Karpas-422 (cell line): ENCODE data around the gene PRMT1. TPM values are rescaled to one million over a fixed set of nuclear protein-coding genes. Genes with fewer than 3 reads are reported as not detected.

Experiments
- DNase-seq: peaks from one replicate; pipeline ENCODE4 v3.0.0-alpha.2; 2015
- H2AFZ ChIP-seq: fragments of 200-600 bp; sonication (generic); 2 replicates; pipeline ENCODE4 v1.6.1; 2014; ENCODE audit warnings: antibody characterized with exemption, low read length, mixed read lengths
- H3K27ac ChIP-seq: fragments of 200-600 bp; sonication (generic); 2 replicates; pipeline ENCODE4 v1.5.1; 2014; ENCODE audit warnings: mild to moderate bottlenecking, low read length, moderate library complexity
- H3K27me3 ChIP-seq: fragments of 200-600 bp; sonication (generic); 2 replicates; pipeline ENCODE4 v1.6.1; 2014; ENCODE audit warnings: low read length, mixed read lengths
- H3K36me3 ChIP-seq: fragments of 200-600 bp; sonication (generic); 2 replicates; pipeline ENCODE4 v1.6.1; 2014; ENCODE audit warnings: low read length, mixed read lengths; ENCODE audit not compliant: insufficient read depth
- H3K4me1 ChIP-seq: fragments of 200-600 bp; sonication (generic); 2 replicates; pipeline ENCODE4 v1.6.1; 2014; ENCODE audit warnings: mild to moderate bottlenecking, low read length, mixed read lengths
- H3K4me2 ChIP-seq: fragments of 200-600 bp; sonication (generic); 2 replicates; pipeline ENCODE4 v1.6.1; 2014; ENCODE audit warnings: low read length, low read depth, mild to moderate bottlenecking; ENCODE audit not compliant: poor library complexity, severe bottlenecking
- H3K4me3 ChIP-seq: fragments of 200-600 bp; sonication (generic); 2 replicates; pipeline ENCODE4 v1.5.1; 2014; ENCODE audit warnings: mild to moderate bottlenecking, antibody characterized with exemption, low read length, mixed read lengths
- H3K79me2 ChIP-seq: fragments of 200-600 bp; sonication (generic); 2 replicates; pipeline ENCODE4 v1.6.1; 2014; ENCODE audit warnings: mild to moderate bottlenecking, low read length, mixed read lengths
- H3K9ac ChIP-seq: fragments of 200-600 bp; sonication (generic); 2 replicates; pipeline ENCODE4 v1.6.0; 2014; ENCODE audit warnings: low read length
- H3K9me2 ChIP-seq: fragments of 200-600 bp; sonication (generic), shearing (Covaris generic); replicated peaks from 2 replicates; pipeline ENCODE4 v1.6.0; 2014; ENCODE audit warnings: mild to moderate bottlenecking, low read length, moderate library complexity; ENCODE audit not compliant: insufficient read depth
- H3K9me3 ChIP-seq: fragments of 300-700, 200-600 bp; sonication (generic); 2 replicates; pipeline ENCODE4 v1.6.1; 2014; ENCODE audit warnings: low read length, mixed read lengths
- H4K20me1 ChIP-seq: fragments of 200-600 bp; sonication (generic); 2 replicates; pipeline ENCODE4 v1.6.1; 2014; ENCODE audit warnings: mild to moderate bottlenecking, antibody characterized with exemption, low read length, low read depth; ENCODE audit not compliant: insufficient read depth
- total RNA-seq: library from RNA; depleted of rRNA; stranded (reverse); fragments of >200 nt; shearing (Covaris generic); gene quantifications from 2 replicates; pipeline ENCODE4 v1.2.3, GENCODE V29; 2014; ENCODE audit warnings: low replicate concordance

The PRMT1 gene
- total RNA-seq, 1 experiment from 2014 or later = 293 TPM

DNA sequence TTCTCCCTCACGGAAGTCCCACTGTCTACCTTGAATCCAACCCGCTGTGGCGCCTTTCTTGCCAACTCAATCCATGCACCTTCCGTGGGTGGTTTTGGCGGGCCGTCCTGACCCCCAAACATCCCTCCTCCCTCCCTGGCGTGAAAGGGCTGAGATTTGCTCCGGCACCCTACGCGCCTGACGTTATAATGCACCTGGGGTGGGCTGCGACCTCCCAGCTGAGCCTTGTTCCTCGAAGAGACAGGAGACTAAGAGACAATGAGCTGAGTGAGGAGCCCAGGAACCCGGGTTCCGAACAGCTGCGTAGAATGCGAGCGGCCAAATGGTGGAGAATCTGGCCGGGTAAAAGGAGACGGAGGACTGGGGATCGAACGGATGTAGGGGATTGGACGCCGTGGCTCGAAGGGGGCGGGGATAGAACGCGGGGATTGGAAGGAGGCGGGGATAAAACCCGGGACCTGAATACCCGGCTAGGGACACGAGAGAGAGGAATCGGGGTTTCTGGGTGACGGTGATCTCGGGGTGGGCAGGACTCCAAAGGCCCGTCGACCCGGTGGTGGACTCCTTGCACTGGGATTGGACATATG is 13.7 kb downstream of the PRMT1 start, which contains the start of gene CPT1C:
Gene CPT1C (plus strand): TSS at position 461 of the 587 bp plus-strand sequence. CDS start 1,137 bp downstream, outside the sequence.
- H3K27me3 ChIP-seq = no peaks in the 10 kb centered on the region
- H3K79me2 ChIP-seq = no peaks in the 10 kb centered on the region
- H3K9me3 ChIP-seq = no peaks in the 10 kb centered on the region
- peak; percentile 55 for DNase-seq
- H3K9ac ChIP-seq = no peak within 1 kb of the TSS
- H3K4me3 ChIP-seq = no peak within 1 kb of the TSS
- H3K9me2 ChIP-seq = no peaks in the 10 kb centered on the region
- H3K27ac ChIP-seq = no peak within 1 kb of the TSS
- H3K4me1 ChIP-seq = no peaks in the 10 kb centered on the region
- no peak within 1 kb of the TSS for H2AFZ ChIP-seq
- no peak within 1 kb of the TSS for H3K4me2 ChIP-seq
- H4K20me1 ChIP-seq = peaks cover 5% of the 10 kb centered on the region; the same call in 1 of the 2 replicates
- H3K36me3 ChIP-seq = peaks cover 5% of the 10 kb centered on the region; the same call in 1 of the 2 replicates

DNA sequence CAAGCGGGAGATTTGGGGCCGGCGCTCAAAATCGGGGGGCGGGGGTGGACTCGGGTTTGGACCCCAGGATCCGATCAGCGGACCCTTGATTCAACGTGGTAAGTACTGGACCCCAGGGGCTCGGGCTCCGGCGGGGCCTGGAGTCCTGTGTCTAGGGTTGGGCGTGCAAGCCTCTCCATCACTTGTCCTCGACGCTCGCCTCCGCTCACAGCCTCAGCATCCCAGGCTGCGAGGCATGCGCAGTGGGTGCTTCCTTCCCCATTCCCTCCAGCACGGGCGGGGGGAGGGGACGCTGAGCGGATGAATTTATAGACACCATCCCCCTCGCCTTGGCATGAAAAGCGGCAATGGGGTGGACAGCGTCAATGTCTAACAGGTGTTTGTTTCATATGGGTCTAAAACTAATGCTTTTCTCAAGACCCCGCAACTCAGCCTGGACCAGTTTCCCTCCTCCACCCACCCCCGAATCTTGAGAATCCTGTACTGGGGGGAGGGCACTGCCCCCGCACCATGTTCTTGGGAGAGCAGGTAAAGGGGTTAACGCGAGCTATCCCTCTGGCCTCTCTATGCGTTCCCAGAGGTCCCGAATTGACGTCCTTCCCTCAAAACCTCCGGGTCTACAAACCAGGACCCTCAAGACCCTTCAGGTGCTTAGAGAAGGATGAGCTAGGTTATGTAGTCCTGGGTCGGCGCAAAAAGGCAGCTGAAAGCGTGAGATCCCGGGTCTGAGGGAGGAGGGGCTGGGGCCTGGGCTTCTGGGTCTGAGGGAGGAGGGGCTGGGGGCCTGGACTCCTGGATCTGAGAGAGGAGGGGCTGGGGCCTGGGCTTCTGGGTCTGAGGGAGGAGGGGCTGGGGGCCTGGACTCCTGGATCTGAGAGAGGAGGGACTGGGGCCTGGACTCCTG is 14.4 kb downstream of the PRMT1 start:
- Histone ChIP-seq H3K27ac (no peak overlapping the region), H3K4me1 (no peaks in the 10 kb centered on the region), H4K20me1 (no peaks in the 10 kb centered on the region), H3K27me3 (no peaks in the 10 kb centered on the region), H3K9ac (no peak overlapping the region), H2AFZ (no peak overlapping the region), H3K9me2 (no peaks in the 10 kb centered on the region), H3K9me3 (no peaks in the 10 kb centered on the region), H3K79me2 (no peaks in the 10 kb centered on the region), H3K4me2 (no peak overlapping the region), H3K4me3 (no peak overlapping the region), H3K36me3 (no peaks in the 10 kb centered on the region; the same call in 1 of the 2 replicates)
- DNase-seq = peak; percentile 54

DNA sequence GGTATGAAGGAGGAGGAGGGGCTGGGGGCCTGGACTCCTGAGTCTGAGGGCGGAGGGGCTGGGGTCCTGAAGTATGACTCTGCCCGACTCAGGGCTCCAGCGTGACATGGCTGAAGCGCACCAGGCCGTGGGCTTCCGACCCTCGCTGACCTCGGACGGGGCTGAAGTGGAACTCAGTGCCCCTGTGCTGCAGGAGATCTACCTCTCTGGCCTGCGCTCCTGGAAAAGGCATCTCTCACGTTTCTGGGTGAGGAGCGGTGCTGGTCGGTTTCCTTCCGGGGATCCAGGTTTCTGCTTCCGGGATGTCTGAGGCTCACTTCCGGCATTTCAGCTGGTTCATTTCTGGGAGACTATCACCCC is 15.1 kb downstream of the PRMT1 start:
- H2AFZ ChIP-seq = no peak overlapping the region
- no peaks in the 10 kb centered on the region for H3K79me2 ChIP-seq
- H3K27ac ChIP-seq = no peak overlapping the region
- H3K9ac ChIP-seq = no peak overlapping the region
- no peak overlapping the region for H3K4me3 ChIP-seq
- no peaks in the 10 kb centered on the region for H3K4me1 ChIP-seq
- no peaks in the 10 kb centered on the region for H3K27me3 ChIP-seq
- no peaks in the 10 kb centered on the region for H3K9me3 ChIP-seq
- peak; percentile 71 for DNase-seq
- H3K4me2 ChIP-seq = no peak overlapping the region
- no peaks in the 10 kb centered on the region for H3K9me2 ChIP-seq
- no peaks in the 10 kb centered on the region for H4K20me1 ChIP-seq
- H3K36me3 ChIP-seq = no peaks in the 10 kb centered on the region; the same call in 1 of the 2 replicates

DNA sequence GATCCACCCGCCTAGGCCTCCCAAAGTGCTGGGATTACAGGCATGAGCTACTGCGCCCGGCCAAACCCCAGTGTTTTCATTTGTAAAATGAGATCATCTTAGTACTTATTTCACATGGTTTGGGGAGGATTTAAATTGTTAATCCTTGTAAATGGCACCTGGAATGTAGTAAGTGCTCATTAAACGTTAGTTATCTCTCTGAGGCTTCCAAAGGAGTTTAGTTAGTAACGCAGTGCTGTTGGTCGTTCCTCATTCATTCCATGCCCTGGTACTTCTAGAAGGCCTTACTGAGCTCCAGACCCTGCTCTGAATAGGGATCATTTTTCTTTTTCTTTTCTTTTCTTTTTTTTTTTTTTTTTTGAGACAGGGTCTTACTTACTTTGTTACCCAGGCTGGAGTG is 19.0 kb downstream of the PRMT1 start:
- Histone ChIP-seq H3K9me2 (no peaks in the 10 kb centered on the region), H2AFZ (no peak overlapping the region), H3K4me2 (no peak overlapping the region), H3K79me2 (no peaks in the 10 kb centered on the region), H4K20me1 (no peaks in the 10 kb centered on the region), H3K27me3 (no peaks in the 10 kb centered on the region), H3K4me3 (no peak overlapping the region), H3K36me3 (no peaks in the 10 kb centered on the region), H3K27ac (no peak overlapping the region), H3K9me3 (no peaks in the 10 kb centered on the region), H3K9ac (no peak overlapping the region), H3K4me1 (no peaks in the 10 kb centered on the region)
- no peak for DNase-seq

DNA sequence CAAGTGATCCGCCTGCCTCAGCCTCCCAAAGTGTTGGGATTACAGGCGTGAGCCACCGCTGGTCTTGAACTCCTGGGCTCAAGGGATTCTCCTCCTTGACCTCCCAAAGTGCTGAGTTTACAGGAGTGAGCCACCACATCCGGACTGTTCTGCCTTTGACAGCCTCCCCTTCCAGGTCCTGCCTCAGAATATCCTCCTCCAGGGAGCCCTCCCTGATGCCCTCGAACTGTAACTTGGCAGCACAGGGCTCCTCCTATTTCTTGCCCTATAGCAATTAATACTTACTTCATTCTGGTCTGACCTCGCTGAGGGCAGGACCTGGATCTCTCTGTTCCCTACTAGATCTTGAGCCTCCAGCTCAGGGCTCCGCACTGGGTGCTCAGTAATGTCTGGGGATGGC is 19.8 kb downstream of the PRMT1 start:
- H3K9me3 ChIP-seq = no peaks in the 10 kb centered on the region
- H3K36me3 ChIP-seq = no peaks in the 10 kb centered on the region

DNA sequence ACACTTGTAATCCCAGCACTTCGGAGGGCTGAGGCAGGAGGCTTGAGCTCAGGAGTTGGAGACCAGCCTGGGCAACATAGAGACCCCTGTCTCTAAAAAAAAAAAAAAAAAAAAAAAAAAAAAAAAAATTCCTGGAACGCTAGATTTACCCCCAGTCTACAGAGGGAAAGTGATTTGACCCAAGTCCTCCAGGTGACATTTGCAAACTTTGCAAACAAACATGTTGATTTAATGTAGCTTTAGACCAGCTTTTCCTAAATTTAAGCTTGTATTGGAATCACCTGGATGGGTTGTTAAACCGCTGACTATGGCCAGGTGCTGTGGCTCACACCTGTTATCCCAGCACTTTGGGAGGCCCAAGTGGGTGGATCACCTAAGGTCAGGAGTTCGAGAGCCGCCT is 22.3 kb downstream of the PRMT1 start:
- no peak overlapping the region for H3K27ac ChIP-seq
- no peaks in the 10 kb centered on the region for H4K20me1 ChIP-seq
- no peaks in the 10 kb centered on the region for H3K36me3 ChIP-seq
- H3K4me1 ChIP-seq = no peaks in the 10 kb centered on the region
- H3K4me3 ChIP-seq = no peak overlapping the region
- no peaks in the 10 kb centered on the region for H3K9me2 ChIP-seq
- H2AFZ ChIP-seq = no peak overlapping the region
- no peaks in the 10 kb centered on the region for H3K9me3 ChIP-seq
- no peak for DNase-seq
- H3K27me3 ChIP-seq = no peaks in the 10 kb centered on the region
- no peaks in the 10 kb centered on the region for H3K79me2 ChIP-seq
- no peak overlapping the region for H3K9ac ChIP-seq
- H3K4me2 ChIP-seq = no peak overlapping the region

More for the DNA sequence above, 19.8 kb downstream of the PRMT1 start:
- H3K9ac ChIP-seq = no peak overlapping the region
- H3K4me3 ChIP-seq = no peak overlapping the region
- H2AFZ ChIP-seq = no peak overlapping the region
- no peaks in the 10 kb centered on the region for H3K27me3 ChIP-seq
- no peaks in the 10 kb centered on the region for H3K9me2 ChIP-seq
- no peaks in the 10 kb centered on the region for H4K20me1 ChIP-seq
- no peak for DNase-seq
- H3K4me1 ChIP-seq = no peaks in the 10 kb centered on the region
- no peak overlapping the region for H3K4me2 ChIP-seq
- no peaks in the 10 kb centered on the region for H3K79me2 ChIP-seq
- no peak overlapping the region for H3K27ac ChIP-seq

DNA sequence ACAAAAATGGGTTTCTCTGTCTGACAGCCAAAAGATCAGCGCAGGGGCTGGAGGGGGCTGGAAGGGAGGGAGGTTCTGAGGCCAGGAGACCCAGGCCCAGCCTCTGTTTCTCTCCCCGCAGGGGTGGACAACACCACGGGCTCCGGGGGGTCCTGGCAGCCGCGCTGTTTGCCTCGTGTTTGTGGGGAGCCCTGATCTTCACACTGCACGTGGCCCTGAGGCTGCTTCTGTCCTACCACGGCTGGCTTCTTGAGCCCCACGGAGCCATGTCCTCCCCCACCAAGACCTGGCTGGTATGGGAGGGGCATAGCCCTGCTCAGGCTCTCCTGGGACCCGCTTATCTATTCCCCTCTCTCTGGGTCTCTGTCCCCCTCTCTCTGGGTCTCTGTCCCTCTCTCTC is 23.5 kb downstream of the PRMT1 start:
- Histone ChIP-seq H3K27ac (no peak overlapping the region), H3K36me3 (no peaks in the 10 kb centered on the region), H3K4me1 (no peaks in the 10 kb centered on the region), H3K4me2 (no peak overlapping the region), H3K9me2 (no peaks in the 10 kb centered on the region), H3K9ac (no peak overlapping the region), H3K79me2 (no peaks in the 10 kb centered on the region), H3K4me3 (no peak overlapping the region), H2AFZ (no peak overlapping the region), H3K9me3 (no peaks in the 10 kb centered on the region), H4K20me1 (no peaks in the 10 kb centered on the region), H3K27me3 (no peaks in the 10 kb centered on the region)
- no peak for DNase-seq

DNA sequence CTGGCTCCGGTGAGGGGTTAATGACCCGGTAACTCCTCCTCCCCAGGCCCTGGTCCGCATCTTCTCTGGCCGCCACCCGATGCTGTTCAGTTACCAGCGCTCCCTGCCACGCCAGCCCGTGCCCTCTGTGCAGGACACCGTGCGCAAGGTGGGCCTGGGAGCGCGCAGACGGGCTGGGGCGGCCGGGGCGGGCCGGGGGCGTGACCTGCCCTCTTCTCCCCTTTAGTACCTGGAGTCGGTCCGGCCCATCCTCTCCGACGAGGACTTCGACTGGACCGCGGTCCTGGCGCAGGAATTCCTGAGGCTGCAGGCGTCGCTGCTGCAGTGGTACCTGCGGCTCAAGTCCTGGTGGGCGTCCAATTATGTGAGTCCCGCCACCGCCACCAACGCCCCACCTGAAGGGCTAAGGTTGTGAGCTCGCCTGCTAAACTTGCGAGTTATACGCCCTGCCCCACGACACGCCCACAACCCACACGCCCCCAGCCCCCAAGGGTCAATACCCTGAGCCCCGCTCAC is 24.3 kb downstream of the PRMT1 start:
- no peaks in the 10 kb centered on the region for H3K9me3 ChIP-seq
- H3K9ac ChIP-seq = no peak overlapping the region
- H3K27me3 ChIP-seq = no peaks in the 10 kb centered on the region
- H3K4me1 ChIP-seq = no peaks in the 10 kb centered on the region
- DNase-seq = peak; percentile 53
- H4K20me1 ChIP-seq = no peaks in the 10 kb centered on the region
- no peak overlapping the region for H3K27ac ChIP-seq
- no peak overlapping the region for H3K4me3 ChIP-seq
- no peaks in the 10 kb centered on the region for H3K79me2 ChIP-seq
- H3K36me3 ChIP-seq = no peaks in the 10 kb centered on the region
- H2AFZ ChIP-seq = no peak overlapping the region
- H3K9me2 ChIP-seq = no peaks in the 10 kb centered on the region
- no peak overlapping the region for H3K4me2 ChIP-seq
